Lung (tissue), 12 donors: ENCODE measurements around the gene SFTPB. TPM values are rescaled to one million over a fixed set of nuclear protein-coding genes. Genes with fewer than 3 reads are reported as not detected.

Experiments
- ATAC-seq: fragments of 200-7000 bp; cut with Tn5 transposase; one replicate; pipeline ENCODE4 v1.9.1; 2020; ENCODE audit warnings: moderate number of reproducible peaks; ENCODE audit not compliant: insufficient read depth, low FRiP score
- DNase-seq, 3 donors: peaks; one replicate each; pipeline ENCODE4 v3.0.0-alpha.2; 2013 to 2017
- H3K27ac ChIP-seq, 2 donors: one replicate each; pipeline ENCODE4 v1.5.1; 2013; ENCODE audit warnings: mild to moderate bottlenecking in 2 of 2, moderate library complexity in 2 of 2, control low read depth in 1 of 2, inconsistent platforms in 1 of 2, low read depth in 1 of 2, low read length in 1 of 2
- H3K27me3 ChIP-seq, 3 donors: one replicate each; pipeline ENCODE4 v1.5.1; 2013; ENCODE audit warnings: low read length in 2 of 3; ENCODE audit not compliant: control insufficient read depth in 3 of 3, insufficient read depth in 3 of 3
- H3K36me3 ChIP-seq, 4 donors: one replicate each; pipeline ENCODE4 v1.5.1; 2013; ENCODE audit warnings: low read length in 4 of 4, mild to moderate bottlenecking in 1 of 4, moderate library complexity in 1 of 4; ENCODE audit not compliant: control insufficient read depth in 4 of 4, insufficient read depth in 4 of 4
- H3K4me1 ChIP-seq, 5 donors: one replicate each; pipeline ENCODE4 v1.5.1; 2013; ENCODE audit warnings: low read length in 5 of 5, mild to moderate bottlenecking in 2 of 5, moderate library complexity in 1 of 5; ENCODE audit not compliant: control insufficient read depth in 5 of 5, insufficient read depth in 5 of 5
- H3K4me3 ChIP-seq: one replicate; pipeline ENCODE4 v1.5.1; 2013; ENCODE audit warnings: mild to moderate bottlenecking, control low read depth, moderate library complexity
- H3K9ac ChIP-seq, 2 donors: one replicate each; pipeline ENCODE4 v1.5.1; 2013; ENCODE audit warnings: low read length in 2 of 2, control low read depth in 1 of 2; ENCODE audit not compliant: insufficient read depth in 1 of 2
- H3K9me3 ChIP-seq, 4 donors: one replicate each; pipeline ENCODE4 v1.5.1; 2013; ENCODE audit warnings: low read length in 3 of 4, mild to moderate bottlenecking in 1 of 4, moderate library complexity in 1 of 4; ENCODE audit not compliant: control insufficient read depth in 4 of 4, insufficient read depth in 3 of 4
- CTCF ChIP-seq: IDR thresholded peaks from 2 replicates; pipeline ENCODE4 v1.5.1; 2012; ENCODE audit warnings: mild to moderate bottlenecking; ENCODE audit errors: control extremely low read depth, extremely low read depth
- WGBS, 2 donors: extraction: QIAGEN DNeasy Blood & Tissue Kit; methylation state at CpG; one replicate each; pipeline ENCODE4 v1.1.7; 2013; 5-methylcytosine and 5-hydroxymethylcytosine counted together
- polyA plus RNA-seq, 2 donors: library from polyadenylated mRNA; stranded (reverse); fragments of 200-250 nt; gene quantifications; one replicate each; pipeline ENCODE4 v1.2.1, GENCODE V29; 2013
- total RNA-seq, 2 donors: library from RNA; depleted of rRNA in 1 of 2; stranded (reverse); fragments of >200 nt in 1 of 2; gene quantifications; one replicate each; pipeline ENCODE4 v1.2.1, GENCODE V29; 2014 to 2021
- donor health status: control.
- donor health status: control.
- donor health status: Bipolar disorder and iron deficiency.
- donor health status: healthy.
- donor health status: DM: yes; HTN: yes; CAD: no.

The SFTPB gene
- total and polyA plus RNA-seq, 4 donors, result 6,615 to 19,115 (median 13,690) TPM

GRCh38 chr2:85698880-85699254 lies 30.9 kb upstream of the SFTPB start:
- Histone ChIP-seq H3K9me3 (no peaks in the 10 kb centered on the region), H3K36me3 (no peaks in the 10 kb centered on the region), H3K4me1 (peaks cover 0 to 2% (median 0%) of the 10 kb centered on the region in 5 donors), H3K4me3 (no peak overlapping the region), H3K27me3 (no peaks in the 10 kb centered on the region), H3K9ac (no peak overlapping the region), H3K27ac (no peak overlapping the region)
- no peak for TF ChIP-seq CTCF
- ATAC-seq, result no peak
- DNase-seq, result no peak
- WGBS, 2 donors, result 69 to 71% methylated on average over 8 of the region's 8 CpGs

GRCh38 chr2:85698184-85698879 lies 30.3 kb upstream of the SFTPB start:
- 64 to 70% methylated on average over 11 of the region's 11 CpGs for WGBS, 2 donors
- peaks cover 0 to 2% (median 0%) of the 10 kb centered on the region in 5 donors for H3K4me1 ChIP-seq
- no peak for ATAC-seq
- no peak for TF ChIP-seq CTCF
- no peaks in the 10 kb centered on the region for H3K27me3 ChIP-seq
- H3K27ac ChIP-seq, result no peak overlapping the region
- H3K9ac ChIP-seq, result no peak overlapping the region
- H3K36me3 ChIP-seq, result no peaks in the 10 kb centered on the region
- DNase-seq, result no peak
- no peaks in the 10 kb centered on the region for H3K9me3 ChIP-seq
- H3K4me3 ChIP-seq, result no peak overlapping the region

- ATAC-seq, result no peak
- no peak for DNase-seq
- Histone ChIP-seq H3K9me3 (no peaks in the 10 kb centered on the region), H3K27ac (no peak overlapping the region), H3K36me3 (no peaks in the 10 kb centered on the region), H3K4me1 (peaks cover 0 to 2% (median 0%) of the 10 kb centered on the region in 5 donors), H3K4me3 (no peak overlapping the region), H3K27me3 (no peaks in the 10 kb centered on the region), H3K9ac (no peak overlapping the region)
- no peak for TF ChIP-seq CTCF
- 44 to 72% methylated on average over 2 of the region's 2 CpGs for WGBS, 2 donors
Observed at GRCh38 chr2:85697716-85698115, 29.7 kb upstream of the SFTPB start.

- WGBS, 2 donors, result 64 to 90% methylated on average over 3 of the region's 3 CpGs
- ATAC-seq, result no peak
- no peak overlapping the region for H3K9ac ChIP-seq
- no peak for DNase-seq
- no peak overlapping the region for H3K4me3 ChIP-seq
- no peaks in the 10 kb centered on the region for H3K9me3 ChIP-seq
- peaks cover 0 to 4% (median 0%) of the 10 kb centered on the region in 5 donors for H3K4me1 ChIP-seq
- no peaks in the 10 kb centered on the region for H3K36me3 ChIP-seq
- H3K27me3 ChIP-seq, result no peaks in the 10 kb centered on the region
- no peak overlapping the region for H3K27ac ChIP-seq
- no peak for TF ChIP-seq CTCF
Observed at GRCh38 chr2:85697096-85697495, 29.1 kb upstream of the SFTPB start.
